Tibial nerve (tissue), 3 donors: ENCODE data around the gene RPS14.

Experiments
- CTCF ChIP-seq, 5 experiments: fragments of 200-600 bp in 3 of 5; fragments of 450-650 bp in 2 of 5; sonication (generic) in 3 of 5; IDR thresholded peaks; one replicate each; pipeline ENCODE4 v1.5.1; 2016 to 2019; ENCODE audit warnings: antibody characterized with exemption in 5 of 5, mild to moderate bottlenecking in 3 of 5, moderate library complexity in 2 of 5
- POLR2A ChIP-seq, 2 donors: fragments of 450-650 bp; IDR thresholded peaks; one replicate each; pipeline ENCODE4 v1.6.1; 2017; ENCODE audit warnings: antibody characterized with exemption in 2 of 2, mild to moderate bottlenecking in 2 of 2, moderate library complexity in 2 of 2

DNA sequence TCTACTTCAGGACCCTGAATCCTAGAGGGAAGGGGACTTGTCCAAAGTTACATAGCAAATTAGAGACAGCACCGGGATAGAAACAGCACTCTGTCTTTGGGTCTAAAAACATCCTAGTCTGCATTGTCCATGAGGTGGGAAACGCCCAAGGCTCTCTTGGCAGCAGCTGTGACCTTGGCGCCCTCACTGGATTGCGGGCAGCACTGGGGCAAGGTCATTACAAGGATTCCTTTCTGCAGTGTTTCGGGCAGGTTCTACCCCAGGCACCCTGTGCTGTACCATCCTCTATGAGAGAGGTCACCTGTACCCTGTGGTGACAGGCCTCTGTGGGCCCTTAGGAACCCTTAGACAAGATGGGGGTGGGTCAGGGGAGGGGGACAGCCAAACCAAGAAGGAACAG, 45.4 kb downstream of the RPS14 start:
- TF ChIP-seq CTCF (IDR thresholded peaks at IDR 0.05) = no peak
- TF ChIP-seq POLR2A (IDR thresholded peaks at IDR 0.05) = no peak
